Prostate gland (tissue), 2 donors: ENCODE results near the gene ATP5MK. TPM values are rescaled to one million over a fixed set of nuclear protein-coding genes. Genes with fewer than 3 reads are reported as not detected.

ENCODE experiments used
- DNase-seq: peaks from one replicate; pipeline ENCODE4 v3.0.0-alpha.2; 2019; ENCODE audit warnings: low spot score
- H3K27ac ChIP-seq, 2 donors: fragments of 200-600 bp; sonication (generic); 2 replicates each; pipeline ENCODE4 v1.5.1; 2017 to 2019
- H3K27me3 ChIP-seq: fragments of 200-600 bp; sonication (generic); replicated peaks from 2 replicates; pipeline ENCODE4 v1.5.1; 2019; ENCODE audit not compliant: insufficient read depth
- H3K36me3 ChIP-seq, 2 donors: fragments of 200-600 bp; sonication (generic); 1 replicate in 1 of 2; 2 replicates in 1 of 2; pipeline versions ENCODE4 v1.5.1 to v1.8.1; 2017 to 2019
- H3K4me1 ChIP-seq: fragments of 200-600 bp; sonication (generic); replicated peaks from 2 replicates; pipeline ENCODE4 v1.5.1; 2019
- H3K4me3 ChIP-seq, 2 donors: fragments of 200-600 bp; sonication (generic); 2 replicates each; pipeline ENCODE4 v1.5.1; 2017 to 2019
- H3K9me3 ChIP-seq: fragments of 200-600 bp; sonication (generic); 2 replicates; pipeline ENCODE4 v1.5.1; 2017
- CTCF ChIP-seq, 4 experiments: fragments of 200-600 bp in 2 of 4; fragments of 450-650 bp in 2 of 4; sonication (generic) in 2 of 4; IDR thresholded peaks; 1 replicate in 3 of 4; 2 replicates in 1 of 4; pipeline ENCODE4 v1.5.1; 2016 to 2019; ENCODE audit warnings: antibody characterized with exemption in 4 of 4, mild to moderate bottlenecking in 2 of 4, moderate library complexity in 2 of 4
- POLR2A ChIP-seq: fragments of 450-650 bp; IDR thresholded peaks from one replicate; pipeline ENCODE4 v1.6.1; 2016; ENCODE audit warnings: antibody characterized with exemption, mild to moderate bottlenecking
- POLR2AphosphoS5 ChIP-seq: sonication (generic); formaldehyde crosslinking; IDR thresholded peaks from one replicate; pipeline ENCODE4 v1.6.1; 2017; ENCODE audit warnings: antibody characterized with exemption
- WGBS: methylation state at CpG from one replicate; pipeline ENCODE4 v1.1.5; 2018; 5-methylcytosine and 5-hydroxymethylcytosine counted together
- intact Hi-C: fragments of 100-400 bp; cut with DNase I; formaldehyde crosslinking; loops from one replicate; pipeline ENCODE4 v1.14.2; 2022
- total RNA-seq, 2 donors: library from RNA; depleted of rRNA; stranded (reverse); fragments of >200 nt; gene quantifications; one replicate each; pipeline ENCODE4 v1.1.0, GENCODE V29; 2016

ATP5MK gene
- total RNA-seq, 2 donors from 2014 or later = 206 to 234 TPM

GRCh38 chr10:103382769-103383168 lies 13.5 kb downstream of the ATP5MK start:
- Histone ChIP-seq H3K4me3 (no peak overlapping the region), H3K36me3 (no peaks in the 10 kb centered on the region), H3K27me3 (no peaks in the 10 kb centered on the region), H3K9me3 (no peaks in the 10 kb centered on the region), H3K27ac (no peak overlapping the region), H3K4me1 (no peaks in the 10 kb centered on the region)
- TF ChIP-seq CTCF (IDR thresholded peaks at IDR 0.05) = no peak
- no peak for TF ChIP-seq POLR2A
- TF ChIP-seq POLR2AphosphoS5 = no peak
- WGBS = 97% methylated on average over 5 of the region's 5 CpGs
- intact Hi-C loops = no loop called here
- no peak for DNase-seq

DNA sequence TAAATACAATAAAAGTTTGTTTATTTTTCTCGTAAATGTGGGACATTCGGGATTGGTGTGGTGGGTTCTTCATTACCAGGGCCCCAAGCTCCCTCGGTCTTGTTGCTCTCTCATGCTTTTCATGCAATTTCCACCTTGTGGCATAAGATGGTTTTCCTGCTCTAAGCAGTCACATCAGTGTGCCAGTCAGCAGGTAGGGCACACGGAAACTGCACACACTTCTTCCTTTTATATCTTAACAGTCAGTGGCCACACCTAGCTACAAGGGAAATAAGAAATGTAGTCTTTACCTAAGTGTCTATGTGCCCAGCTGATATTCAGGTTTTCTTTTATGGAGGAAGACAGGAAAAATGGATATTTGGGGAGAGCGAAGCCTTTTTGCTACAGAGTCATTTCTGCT lies 22.0 kb downstream of the ATP5MK start:
- Histone ChIP-seq H3K27ac (no peak overlapping the region), H3K27me3 (no peaks in the 10 kb centered on the region), H3K9me3 (no peaks in the 10 kb centered on the region), H3K4me3 (no peak overlapping the region), H3K4me1 (no peaks in the 10 kb centered on the region), H3K36me3 (no peaks in the 10 kb centered on the region)
- 86% methylated on average over 5 of the region's 5 CpGs for WGBS
- intact Hi-C loops = no loop called here
- DNase-seq = no peak
- TF ChIP-seq POLR2A (no peak), POLR2AphosphoS5 (no peak), CTCF (IDR thresholded peaks at IDR 0.05) (no peak)

DNA sequence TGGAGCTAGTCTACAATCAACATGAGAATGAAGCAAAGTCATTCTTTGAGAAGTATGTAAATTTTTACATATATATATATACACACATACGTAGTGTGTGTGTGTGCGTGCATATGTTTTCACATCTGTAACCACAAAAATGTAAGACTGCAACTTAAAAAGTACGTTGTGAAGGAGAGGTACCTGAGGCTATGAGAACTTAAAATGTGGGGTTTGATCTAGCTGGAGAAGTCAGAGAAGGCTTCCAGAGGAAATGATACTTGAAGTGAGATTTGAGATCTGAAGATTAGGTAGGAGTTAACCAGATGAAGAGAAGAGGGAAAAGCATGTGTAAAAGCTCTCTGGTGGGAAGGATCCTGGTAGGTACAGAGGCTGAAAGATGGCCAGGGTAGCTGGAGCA lies 22.7 kb downstream of the ATP5MK start:
- no peaks in the 10 kb centered on the region for H3K36me3 ChIP-seq
- no peak overlapping the region for H3K4me3 ChIP-seq
- DNase-seq = no peak
- H3K4me1 ChIP-seq = no peaks in the 10 kb centered on the region
- no peaks in the 10 kb centered on the region for H3K9me3 ChIP-seq
- 91% methylated on average over 3 of the region's 3 CpGs for WGBS
- intact Hi-C loops = no loop called here
- no peaks in the 10 kb centered on the region for H3K27me3 ChIP-seq
- no peak overlapping the region for H3K27ac ChIP-seq
- TF ChIP-seq POLR2A (no peak), POLR2AphosphoS5 (no peak), CTCF (IDR thresholded peaks at IDR 0.05) (no peak)

DNA sequence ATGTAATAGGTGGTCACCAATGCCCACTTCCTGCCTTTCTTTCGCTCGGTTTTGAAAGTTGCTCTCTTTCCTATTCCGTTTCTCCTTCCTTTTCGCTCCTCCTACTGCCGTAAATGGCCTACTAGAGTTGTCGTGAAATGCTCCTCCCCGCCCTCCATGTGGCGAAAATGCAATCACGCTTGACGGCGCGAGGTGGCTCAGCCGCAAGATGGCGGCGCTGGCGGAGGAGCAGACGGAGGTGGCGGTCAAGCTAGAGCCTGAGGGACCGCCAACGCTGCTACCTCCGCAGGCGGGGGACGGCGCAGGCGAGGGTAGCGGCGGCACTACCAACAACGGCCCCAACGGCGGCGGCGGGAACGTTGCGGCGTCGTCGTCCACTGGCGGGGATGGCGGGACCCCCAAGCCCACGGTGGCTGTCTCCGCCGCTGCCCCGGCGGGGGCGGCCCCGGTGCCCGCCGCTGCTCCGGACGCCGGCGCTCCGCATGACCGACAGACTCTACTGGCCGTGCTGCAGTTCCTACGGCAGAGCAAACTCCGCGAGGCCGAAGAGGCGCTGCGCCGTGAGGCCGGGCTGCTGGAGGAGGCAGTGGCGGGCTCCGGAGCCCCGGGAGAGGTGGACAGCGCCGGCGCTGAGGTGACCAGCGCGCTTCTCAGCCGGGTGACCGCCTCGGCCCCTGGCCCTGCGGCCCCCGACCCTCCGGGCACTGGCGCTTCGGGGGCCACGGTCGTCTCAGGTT lies 28.3 kb downstream of the ATP5MK start, which contains the start of gene TAF5:
TAF5 (plus strand) TSS at position 195 of the 737 bp plus-strand sequence; CDS start at position 209, 14 bp downstream.
- intact Hi-C loops = loop anchor here (1.0 kb wide), 1 partner anchor 28 kb away; the partner anchor contains the start of genes ATP5MK and PDCD11
- under 1% methylated on average over 32 of the region's 81 CpGs for WGBS
- peak within 1 kb of the TSS; percentile 82 to 88 for H3K27ac ChIP-seq

More for the DNA sequence above, 28.3 kb downstream of the ATP5MK start, which contains the start of gene TAF5:
- Histone ChIP-seq H3K36me3 (no peaks in the 10 kb centered on the region), H3K4me3 (peak within 1 kb of the TSS; percentile 82 to 96), H3K4me1 (no peaks in the 10 kb centered on the region), H3K9me3 (no peaks in the 10 kb centered on the region), H3K27me3 (no peaks in the 10 kb centered on the region)
- peak in 3 of 4 experiments; percentile 8 to 37 (median 24) for TF ChIP-seq CTCF (IDR thresholded peaks at IDR 0.05)
- peak; percentile 100 for TF ChIP-seq POLR2AphosphoS5
- TF ChIP-seq POLR2A = peak; percentile 79
- peak; percentile 92 for DNase-seq
